Measurements from ENCODE around the gene GRIK2. TPM values are rescaled to one million over a fixed set of nuclear protein-coding genes. Genes with fewer than 3 reads are reported as not detected.

Gene GRIK2
- total RNA-seq, 1 experiment from 2014 or later = 0.55 TPM

DNA sequence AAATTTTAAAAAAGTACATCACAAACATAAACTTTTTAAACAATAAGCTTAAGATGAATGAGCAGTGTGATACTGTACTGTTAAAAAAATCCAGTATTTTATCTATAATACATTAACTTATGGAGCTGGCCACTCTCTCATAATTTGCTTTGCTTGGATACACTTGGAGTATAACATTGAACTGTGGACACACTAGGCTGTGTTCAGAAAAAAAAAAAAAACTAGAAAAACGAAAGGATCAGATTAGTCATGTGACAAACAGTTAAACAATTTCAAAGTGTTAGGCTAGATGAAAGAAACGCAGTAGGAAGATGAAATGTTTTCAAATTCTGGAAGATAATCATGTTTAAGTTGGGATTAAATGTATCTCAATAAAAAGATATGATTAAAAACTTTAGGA lies 220.0 kb downstream of the GRIK2 start:
- Histone ChIP-seq H3K4me3 (ENCODE audit: low read length) (no peak overlapping the region), H4K20me1 (ENCODE audit: low read length) (no peaks in the 10 kb centered on the region), H3K4me2 (ENCODE audit: low read length) (no peak overlapping the region), H3F3A (ENCODE audit: low read length, unreplicated experiment) (no peaks in the 10 kb centered on the region), H3K9me2 (replicated peaks; ENCODE audit: low read length) (no peaks in the 10 kb centered on the region), H3K27me3 (ENCODE audit: low read length) (no peaks in the 10 kb centered on the region), H3K36me3 (ENCODE audit: low read depth, low read length) (no peaks in the 10 kb centered on the region), H3K27ac (ENCODE audit: low read length) (no peak overlapping the region), H3K9me3 (ENCODE audit: low read length) (no peaks in the 10 kb centered on the region), H3K79me2 (ENCODE audit: low read length) (no peaks in the 10 kb centered on the region), H2AFZ (ENCODE audit: low read length) (no peak overlapping the region), H3K4me1 (ENCODE audit: insufficient read depth, low read length) (no peaks in the 10 kb centered on the region), H3K9ac (ENCODE audit: low read length) (no peak overlapping the region)
- TF ChIP-seq, protein P1, sequence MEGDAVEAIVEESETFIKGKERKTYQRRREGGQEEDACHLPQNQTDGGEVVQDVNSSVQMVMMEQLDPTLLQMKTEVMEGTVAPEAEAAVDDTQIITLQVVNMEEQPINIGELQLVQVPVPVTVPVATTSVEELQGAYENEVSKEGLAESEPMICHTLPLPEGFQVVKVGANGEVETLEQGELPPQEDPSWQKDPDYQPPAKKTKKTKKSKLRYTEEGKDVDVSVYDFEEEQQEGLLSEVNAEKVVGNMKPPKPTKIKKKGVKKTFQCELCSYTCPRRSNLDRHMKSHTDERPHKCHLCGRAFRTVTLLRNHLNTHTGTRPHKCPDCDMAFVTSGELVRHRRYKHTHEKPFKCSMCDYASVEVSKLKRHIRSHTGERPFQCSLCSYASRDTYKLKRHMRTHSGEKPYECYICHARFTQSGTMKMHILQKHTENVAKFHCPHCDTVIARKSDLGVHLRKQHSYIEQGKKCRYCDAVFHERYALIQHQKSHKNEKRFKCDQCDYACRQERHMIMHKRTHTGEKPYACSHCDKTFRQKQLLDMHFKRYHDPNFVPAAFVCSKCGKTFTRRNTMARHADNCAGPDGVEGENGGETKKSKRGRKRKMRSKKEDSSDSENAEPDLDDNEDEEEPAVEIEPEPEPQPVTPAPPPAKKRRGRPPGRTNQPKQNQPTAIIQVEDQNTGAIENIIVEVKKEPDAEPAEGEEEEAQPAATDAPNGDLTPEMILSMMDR (conservative IDR thresholded peaks at IDR 0.05; ENCODE audit: low read depth, low read length) = no peak
- TF ChIP-seq EZH2 (IDR thresholded peaks at IDR 0.05; ENCODE audit: low read length, unreplicated experiment) (no peak), EZH2phosphoT487 (IDR thresholded peaks at IDR 0.05; ENCODE audit: borderline replicate concordance, low read length) (no peak)
- CTCF ChIA-PET = no interaction called here
- POLR2A ChIA-PET (ENCODE audit: unreplicated experiment) = no interaction called here
- BruUV-seq (replicated peaks) = no TSS peak
- DNase-seq = no peak
- ATAC-seq = no peak
- intact Hi-C loops (cut with micrococcal nuclease) = no loop called here

DNA sequence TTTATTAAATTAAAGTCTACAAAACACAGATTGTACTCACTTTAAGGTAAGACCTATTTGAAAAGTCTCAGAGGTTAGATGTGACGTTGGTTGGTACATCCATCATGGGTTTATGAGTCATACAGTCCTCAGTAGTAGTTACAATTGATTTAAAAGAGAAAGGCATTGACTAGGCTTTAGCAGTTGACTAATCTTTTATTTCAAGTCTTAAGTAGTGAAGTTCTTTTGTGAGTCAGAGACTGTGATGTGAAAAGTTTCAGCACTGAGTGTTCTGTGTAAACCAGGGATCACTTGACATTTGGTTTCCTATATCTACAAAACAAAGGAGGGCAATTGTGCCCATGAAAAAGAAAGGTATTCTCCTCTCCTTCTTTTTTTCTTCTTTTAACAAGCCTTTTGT lies 221.3 kb downstream of the GRIK2 start:
- H3K4me1 ChIP-seq (ENCODE audit: insufficient read depth, low read length) = no peaks in the 10 kb centered on the region
- TF ChIP-seq EZH2 (IDR thresholded peaks at IDR 0.05; ENCODE audit: low read length, unreplicated experiment) (no peak), EZH2phosphoT487 (IDR thresholded peaks at IDR 0.05; ENCODE audit: borderline replicate concordance, low read length) (no peak)
- TF ChIP-seq, protein P1 (conservative IDR thresholded peaks at IDR 0.05; ENCODE audit: low read depth, low read length) = no peak
- POLR2A ChIA-PET (ENCODE audit: unreplicated experiment) = no interaction called here
- H2AFZ ChIP-seq (ENCODE audit: low read length) = no peak overlapping the region
- intact Hi-C loops (cut with micrococcal nuclease) = no loop called here
- H3K9ac ChIP-seq (ENCODE audit: low read length) = no peak overlapping the region
- CTCF ChIA-PET = no interaction called here
- H3K4me2 ChIP-seq (ENCODE audit: low read length) = no peak overlapping the region
- peak; percentile 71 for ATAC-seq
- 0 out of 2 replicates have a peak overlapping the region, but pooled peaks have one; percentile 4 for H3K27ac ChIP-seq (ENCODE audit: low read length)
- H3F3A ChIP-seq (ENCODE audit: low read length, unreplicated experiment) = no peaks in the 10 kb centered on the region
- H3K36me3 ChIP-seq (ENCODE audit: low read depth, low read length) = no peaks in the 10 kb centered on the region
- H3K79me2 ChIP-seq (ENCODE audit: low read length) = no peaks in the 10 kb centered on the region
- H3K4me3 ChIP-seq (ENCODE audit: low read length) = no peak overlapping the region
- no peaks in the 10 kb centered on the region for H4K20me1 ChIP-seq (ENCODE audit: low read length)
- H3K9me3 ChIP-seq (ENCODE audit: low read length) = no peaks in the 10 kb centered on the region
- H3K27me3 ChIP-seq (ENCODE audit: low read length) = no peaks in the 10 kb centered on the region
- BruUV-seq (replicated peaks) = no TSS peak
- no peaks in the 10 kb centered on the region for H3K9me2 ChIP-seq (replicated peaks; ENCODE audit: low read length)
- DNase-seq = peak; percentile 46

DNA sequence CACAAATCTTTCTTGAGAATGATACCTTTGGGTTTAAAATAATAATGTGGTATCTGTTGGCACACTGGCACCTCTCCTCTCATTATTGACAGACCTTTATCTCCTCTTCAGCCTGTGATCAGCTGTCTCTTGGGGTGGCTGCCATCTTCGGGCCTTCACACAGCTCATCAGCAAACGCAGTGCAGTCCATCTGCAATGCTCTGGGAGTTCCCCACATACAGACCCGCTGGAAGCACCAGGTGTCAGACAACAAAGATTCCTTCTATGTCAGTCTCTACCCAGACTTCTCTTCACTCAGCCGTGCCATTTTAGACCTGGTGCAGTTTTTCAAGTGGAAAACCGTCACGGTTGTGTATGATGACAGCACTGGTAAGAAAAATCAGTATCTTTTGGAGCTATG lies 232.8 kb downstream of the GRIK2 start:
- TF ChIP-seq, protein P1 (conservative IDR thresholded peaks at IDR 0.05; ENCODE audit: low read depth, low read length) = no peak
- no peak for TF ChIP-seq EZH2 (IDR thresholded peaks at IDR 0.05; ENCODE audit: low read length, unreplicated experiment)
- TF ChIP-seq EZH2phosphoT487 (IDR thresholded peaks at IDR 0.05; ENCODE audit: borderline replicate concordance, low read length) = no peak
- ATAC-seq (no peak), DNase-seq (no peak)
- Histone ChIP-seq H3K9me3 (ENCODE audit: low read length) (no peaks in the 10 kb centered on the region), H3K4me1 (ENCODE audit: insufficient read depth, low read length) (no peaks in the 10 kb centered on the region), H3K36me3 (ENCODE audit: low read depth, low read length) (no peaks in the 10 kb centered on the region), H3F3A (ENCODE audit: low read length, unreplicated experiment) (no peaks in the 10 kb centered on the region), H3K27me3 (ENCODE audit: low read length) (no peaks in the 10 kb centered on the region), H3K27ac (ENCODE audit: low read length) (no peak overlapping the region), H3K4me2 (ENCODE audit: low read length) (no peak overlapping the region), H2AFZ (ENCODE audit: low read length) (no peak overlapping the region), H4K20me1 (ENCODE audit: low read length) (no peaks in the 10 kb centered on the region), H3K9ac (ENCODE audit: low read length) (no peak overlapping the region), H3K9me2 (replicated peaks; ENCODE audit: low read length) (no peaks in the 10 kb centered on the region), H3K79me2 (ENCODE audit: low read length) (no peaks in the 10 kb centered on the region), H3K4me3 (ENCODE audit: low read length) (no peak overlapping the region)
- POLR2A ChIA-PET (ENCODE audit: unreplicated experiment) = no interaction called here
- CTCF ChIA-PET = no interaction called here
- no TSS peak for BruUV-seq (replicated peaks)
- intact Hi-C loops (cut with micrococcal nuclease) = no loop called here
